ENCODE results near the gene MIB1.
A peak's percentile ranks its signal among the peaks of the same experiment; 100 is the strongest.
"Not testable (repeated sequence)": the region's sequence is repeated elsewhere in the genome, so short reads cannot be mapped to it uniquely, and the experiment has no call there.

Gene MIB1

DNA sequence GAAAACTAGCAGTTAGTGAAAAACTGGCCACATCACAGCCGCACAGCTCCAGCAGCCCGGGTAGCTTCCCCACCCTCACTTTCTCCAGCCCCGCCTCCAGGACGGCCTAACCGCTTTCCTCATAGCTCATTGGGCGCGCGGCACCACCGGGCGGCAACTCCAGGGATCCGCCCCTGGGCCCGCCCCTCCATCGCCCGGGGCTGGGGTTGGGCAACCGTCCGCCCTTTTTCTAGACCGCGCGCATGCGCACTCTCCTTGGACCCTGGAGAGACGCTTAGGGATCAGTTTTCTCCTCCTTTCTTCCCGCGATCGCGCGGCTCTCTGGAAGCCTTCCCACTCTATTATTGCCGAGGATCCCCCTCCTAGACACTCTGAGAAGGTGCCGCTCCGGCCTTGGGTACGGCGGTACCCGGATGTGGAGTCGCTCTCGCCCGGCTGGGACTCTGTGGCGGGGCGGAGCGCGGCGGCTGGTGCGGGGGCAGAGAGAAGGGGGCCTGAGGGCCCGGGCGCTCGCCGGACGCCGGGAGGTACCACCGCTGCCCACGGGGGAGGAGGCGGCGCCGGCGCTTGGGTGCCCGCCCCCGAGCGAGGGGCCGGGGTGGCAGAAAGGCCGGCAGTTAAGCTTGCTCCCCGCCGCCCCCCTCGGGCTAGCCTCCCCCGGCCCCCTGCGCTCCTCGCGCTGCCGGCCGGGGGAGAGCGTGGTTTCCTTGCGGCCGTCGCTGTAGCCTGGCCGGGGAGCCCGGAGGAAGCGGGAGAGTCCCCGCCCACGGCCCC, at the start of gene MIB1:
TSS of gene MIB1 (plus strand) at position 255 of the 774 bp plus-strand sequence. CDS start 792 bp downstream, outside the sequence.
- peak; percentile 95 to 97 for DNase-seq (ENCODE audit: low read depth in 2 of 2)

GRCh38 chr18:21693322-21693721, 47.3 kb upstream of the MIB1 start:
- DNase-seq (ENCODE audit: low read depth in 2 of 2), result no peak

DNA sequence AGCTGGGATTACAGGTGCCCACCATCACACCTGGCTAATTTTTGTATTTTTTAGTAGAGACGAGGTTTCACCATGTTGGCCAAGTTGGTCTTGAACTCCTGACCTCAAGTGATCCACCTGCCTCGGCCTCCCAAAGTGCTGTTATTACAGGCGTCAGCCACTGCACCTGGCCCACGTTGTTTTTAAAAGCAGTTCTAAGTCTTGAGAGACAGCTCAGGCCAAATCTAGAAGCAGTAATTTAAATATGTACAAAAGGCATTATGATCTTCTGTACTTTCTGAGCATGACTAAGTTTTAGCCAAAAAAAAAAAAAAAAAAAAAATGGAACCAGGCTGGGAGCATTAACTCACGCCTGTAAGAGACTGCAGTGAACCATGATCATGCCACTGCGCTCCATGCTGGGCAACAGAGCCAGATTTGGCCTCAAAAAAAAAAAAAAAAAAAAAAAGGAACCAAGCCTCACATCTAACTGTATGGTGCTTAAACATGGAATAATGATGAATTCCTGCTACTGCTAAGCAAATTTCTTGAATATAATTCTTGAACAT, 40.0 kb upstream of the MIB1 start:
- DNase-seq (ENCODE audit: low read depth in 2 of 2), result no peak

- no peak for DNase-seq (ENCODE audit: low read depth in 2 of 2)
Observed at GRCh38 chr18:21701621-21702020, 39.0 kb upstream of the MIB1 start.

DNA sequence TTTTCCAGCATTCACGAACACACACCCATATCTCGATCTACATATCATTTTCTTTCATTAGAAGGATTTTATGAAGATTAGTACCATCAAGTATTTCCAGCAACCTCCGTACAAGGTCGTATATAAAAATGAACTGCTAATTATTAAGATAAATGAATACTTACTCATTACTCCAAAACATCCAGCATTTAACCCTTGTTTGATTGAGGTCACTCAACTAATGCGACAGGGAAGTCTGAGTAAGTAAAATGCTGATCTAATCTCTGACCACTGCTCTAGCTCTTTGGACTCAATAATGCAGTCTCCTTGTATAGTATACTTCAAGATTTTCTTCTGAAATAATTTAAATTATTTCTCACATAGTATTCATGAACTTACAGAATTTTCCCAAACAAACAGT, 38.0 kb upstream of the MIB1 start:
- no peak for DNase-seq (ENCODE audit: low read depth in 2 of 2)

DNA sequence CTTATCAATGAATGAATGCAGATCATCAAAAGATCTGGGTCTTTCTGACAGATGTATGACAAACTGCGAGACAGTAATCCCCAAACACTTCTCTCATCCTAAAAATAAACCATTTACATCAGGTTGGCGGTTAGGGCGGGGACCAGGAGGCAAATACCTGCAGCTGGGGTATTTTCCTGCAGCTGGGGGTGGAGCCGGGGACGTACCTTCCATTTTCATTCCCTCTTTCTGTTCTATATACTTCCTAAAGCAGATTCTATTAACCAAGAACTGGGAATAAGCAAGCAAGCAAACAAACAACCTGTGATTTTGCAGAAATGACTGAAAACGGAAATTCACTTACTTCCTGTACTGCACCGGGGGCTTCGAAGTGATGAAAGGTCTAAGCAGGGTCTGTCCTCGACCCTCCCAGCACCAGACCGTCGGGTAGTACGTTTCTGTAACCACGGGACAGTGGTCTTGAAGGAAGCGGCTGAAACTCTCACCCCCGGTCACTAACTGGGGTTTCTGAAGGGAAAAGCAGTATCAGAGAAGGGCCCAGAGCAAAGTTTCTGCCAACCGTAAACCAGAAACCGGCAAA, 37.3 kb upstream of the MIB1 start:
- no peak for DNase-seq (ENCODE audit: low read depth in 2 of 2)

DNA sequence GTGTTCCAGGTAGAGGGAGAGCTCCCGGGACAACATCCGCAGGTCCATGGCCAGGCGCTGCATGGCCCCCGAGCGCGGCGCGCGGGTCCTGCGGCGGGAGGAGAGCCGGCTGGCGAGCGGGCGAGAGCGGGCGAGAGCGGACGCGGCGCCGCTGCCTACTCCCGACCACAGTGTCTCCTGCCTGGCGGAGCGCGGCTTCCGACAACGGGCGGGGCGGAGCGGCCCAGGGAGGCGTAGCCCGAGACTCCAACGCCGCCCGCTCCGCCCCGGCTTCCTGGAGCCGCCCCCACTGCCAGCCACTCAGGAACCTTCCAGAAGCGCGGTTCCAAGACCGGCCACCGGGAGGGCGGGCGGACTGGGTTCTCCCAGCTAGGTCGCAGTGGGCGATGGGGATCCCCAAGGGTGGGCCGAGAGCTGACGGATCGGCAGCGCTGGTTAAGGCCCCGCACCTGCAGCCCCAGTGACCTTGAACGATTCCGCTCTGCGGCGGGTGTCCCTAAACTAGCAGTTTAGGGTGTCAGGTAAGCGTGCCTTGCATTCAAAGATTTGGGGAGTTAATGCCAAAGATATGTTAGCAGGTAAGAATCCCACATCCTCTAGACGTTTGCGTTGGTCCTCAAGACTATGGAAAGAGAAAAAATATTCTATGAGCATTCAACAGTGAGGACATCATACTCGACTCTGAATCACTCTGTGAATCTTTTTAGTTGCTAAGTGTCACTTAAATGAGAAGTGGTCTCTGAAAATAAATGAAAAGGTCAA, 35.8 kb upstream of the MIB1 start, which contains the start of gene ABHD3:
TSS of gene ABHD3 (minus strand) at position 172 of the 762 bp plus-strand sequence. CDS start at position 63, 109 bp downstream.
- DNase-seq (ENCODE audit: low read depth in 2 of 2), result peak; percentile 74 to 75

DNA sequence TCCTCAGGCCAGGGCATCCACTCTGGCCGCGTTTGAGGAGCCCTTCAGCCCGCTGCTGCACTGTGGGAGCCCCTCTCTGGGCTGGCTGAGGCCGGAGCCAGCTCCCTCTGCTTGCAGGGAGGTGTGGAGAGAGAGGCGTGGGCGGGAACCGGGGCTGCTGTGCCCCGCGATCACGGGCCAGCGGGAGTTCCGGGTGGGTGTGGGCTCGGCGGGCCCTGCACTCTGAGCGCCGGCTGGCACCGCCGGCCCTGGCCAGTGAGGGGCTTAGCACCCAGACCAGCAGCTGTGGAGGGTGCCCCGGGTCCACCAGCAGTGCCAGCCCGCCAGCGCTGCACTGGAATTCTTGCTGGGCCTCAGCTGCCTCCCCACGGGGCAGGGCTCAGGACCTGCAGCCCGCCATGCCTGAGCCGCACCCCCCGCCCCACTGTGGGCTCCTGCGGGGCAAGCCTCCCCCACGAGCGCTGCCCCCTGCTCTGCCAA, 34.2 kb upstream of the MIB1 start:
- no peak for DNase-seq (ENCODE audit: low read depth in 2 of 2)

GRCh38 chr18:21707130-21707529, 33.5 kb upstream of the MIB1 start:
- DNase-seq (ENCODE audit: low read depth in 2 of 2), result not testable (repeated sequence)

GRCh38 chr18:21714474-21714873, 26.1 kb upstream of the MIB1 start:
- no peak for DNase-seq (ENCODE audit: low read depth in 2 of 2)

- DNase-seq (ENCODE audit: low read depth in 2 of 2), result no peak
Observed at GRCh38 chr18:21722687-21723086, 17.9 kb upstream of the MIB1 start.

GRCh38 chr18:21725201-21725600, 15.4 kb upstream of the MIB1 start:
- no peak for DNase-seq (ENCODE audit: low read depth in 2 of 2)

GRCh38 chr18:21727702-21728101, 12.9 kb upstream of the MIB1 start:
- DNase-seq (ENCODE audit: low read depth in 2 of 2), result no peak

GRCh38 chr18:21733011-21733410, 7.6 kb upstream of the MIB1 start:
- DNase-seq (ENCODE audit: low read depth in 2 of 2), result no peak

GRCh38 chr18:21735452-21736015, 5.1 kb upstream of the MIB1 start:
- no peak for DNase-seq (ENCODE audit: low read depth in 2 of 2)

- DNase-seq (ENCODE audit: low read depth in 2 of 2), result not testable (repeated sequence)
Observed at GRCh38 chr18:21736926-21737325, 3.7 kb upstream of the MIB1 start.

- DNase-seq (ENCODE audit: low read depth in 2 of 2), result no peak
Observed at GRCh38 chr18:21739604-21740537, 721 bp upstream of the MIB1 start.

- no peak for DNase-seq (ENCODE audit: low read depth in 2 of 2)
Observed at GRCh38 chr18:21741312-21741561, 645 bp downstream of the MIB1 start.

GRCh38 chr18:21741562-21742314, 1.1 kb downstream of the MIB1 start:
- DNase-seq (ENCODE audit: low read depth in 2 of 2), result no peak

GRCh38 chr18:21742315-21742687, 1.7 kb downstream of the MIB1 start:
- DNase-seq (ENCODE audit: low read depth in 2 of 2), result no peak

Measured in fibroblast of skin of left quadriceps (primary cell).